PFSK-1 (cell line): Measurements from ENCODE around the gene CDK16.

Experiments
- FOXP2 ChIP-seq: optimal IDR thresholded peaks from 2 replicates; pipeline ENCODE3; 2011; ENCODE audit warnings: borderline replicate concordance, control low read depth, inconsistent platforms; ENCODE audit not compliant: insufficient read depth; ENCODE audit errors: extremely low read length, extremely low read depth
- POLR2AphosphoS5 ChIP-seq: IDR thresholded peaks from 2 replicates; pipeline ENCODE4 v1.6.1; 2012; ENCODE audit warnings: low read depth, mild to moderate bottlenecking, control low read depth, low read length, moderate library complexity
- REST ChIP-seq, 2 experiments: IDR thresholded peaks; 2 replicates each; pipeline versions ENCODE4 v1.6.1 to v1.8.0; 2011 to 2012; ENCODE audit warnings: low read depth in 2 of 2, low read length in 2 of 2, control low read depth in 1 of 2, inconsistent platforms in 1 of 2, mild to moderate bottlenecking in 1 of 2, moderate library complexity in 1 of 2; ENCODE audit not compliant: insufficient read depth in 1 of 2
- SIN3A ChIP-seq: IDR thresholded peaks from 2 replicates; pipeline ENCODE4 v1.6.1; 2012; ENCODE audit warnings: mild to moderate bottlenecking, low read length, moderate library complexity, borderline replicate concordance; ENCODE audit not compliant: insufficient read depth
- TAF1 ChIP-seq: IDR thresholded peaks from 2 replicates; pipeline ENCODE4 v1.6.1; 2012; ENCODE audit warnings: low read length, control low read depth, borderline replicate concordance; ENCODE audit not compliant: insufficient read depth

The CDK16 gene

GRCh38 chrX:47171996-47172395 is 46.5 kb upstream of the CDK16 start:
- TF ChIP-seq REST (IDR thresholded peaks at IDR 0.05; ENCODE audit: insufficient read depth in 1 of 2, low read depth in 2 of 2, low read length in 2 of 2) (no peak), FOXP2 (no peak), TAF1 (no peak), POLR2AphosphoS5 (no peak), SIN3A (no peak)

DNA sequence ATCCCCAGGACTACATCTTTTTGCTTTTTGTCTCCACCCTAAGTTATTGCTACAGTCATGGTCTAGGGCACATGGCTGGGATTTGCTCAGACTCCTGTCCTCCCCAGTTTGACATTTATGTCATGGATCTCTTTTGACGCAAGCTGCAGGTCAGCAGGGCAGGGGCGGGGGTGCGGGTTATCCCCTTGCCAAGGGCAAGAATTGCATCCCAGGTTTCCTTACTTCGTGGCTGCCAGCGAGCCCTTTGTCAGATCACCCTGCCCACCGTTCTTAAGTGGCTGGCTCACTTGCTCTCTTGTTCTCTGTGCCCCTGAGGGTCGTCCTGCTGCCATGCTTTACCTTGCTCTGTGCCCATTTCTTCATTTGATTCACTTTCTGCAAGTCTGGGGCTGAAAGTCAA is 45.9 kb upstream of the CDK16 start:
- TF ChIP-seq POLR2AphosphoS5 (no peak), REST (IDR thresholded peaks at IDR 0.05; ENCODE audit: insufficient read depth in 1 of 2, low read depth in 2 of 2, low read length in 2 of 2) (no peak)

- TF ChIP-seq REST (IDR thresholded peaks at IDR 0.05; ENCODE audit: insufficient read depth in 1 of 2, low read depth in 2 of 2, low read length in 2 of 2) (no peak), TAF1 (no peak), SIN3A (no peak), POLR2AphosphoS5 (no peak), FOXP2 (no peak)
These were observed 45.3 kb upstream of the CDK16 start for GRCh38 chrX:47172971-47173792.

DNA sequence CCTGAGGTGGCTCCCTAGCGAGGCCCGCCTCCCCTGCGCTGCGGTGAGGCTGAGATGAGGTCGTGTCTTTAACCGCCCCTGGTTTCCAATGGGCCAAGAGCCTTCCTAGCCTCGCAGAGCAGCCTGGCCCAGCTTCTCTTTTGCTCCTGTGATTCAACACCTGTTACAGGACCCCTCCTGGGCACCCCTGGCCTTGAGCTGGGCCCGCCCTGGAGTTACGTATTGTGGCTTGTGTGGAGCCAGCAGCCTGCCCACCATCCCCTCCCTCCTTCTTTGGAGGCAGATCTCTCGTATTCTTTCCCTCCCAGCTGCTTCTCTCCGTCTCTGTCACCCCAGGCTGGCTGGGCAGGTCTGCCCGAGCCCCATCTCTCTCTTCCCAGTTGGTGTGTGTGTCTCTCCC is 44.1 kb upstream of the CDK16 start:
- no peak for TF ChIP-seq POLR2AphosphoS5
- TF ChIP-seq FOXP2, result no peak
- no peak for TF ChIP-seq SIN3A
- TF ChIP-seq TAF1, result no peak
- no peak for TF ChIP-seq REST (IDR thresholded peaks at IDR 0.05; ENCODE audit: insufficient read depth in 1 of 2, low read depth in 2 of 2, low read length in 2 of 2)

GRCh38 chrX:47174846-47175587 is 43.5 kb upstream of the CDK16 start:
- TF ChIP-seq SIN3A (no peak), TAF1 (no peak), POLR2AphosphoS5 (no peak), REST (IDR thresholded peaks at IDR 0.05; ENCODE audit: insufficient read depth in 1 of 2, low read depth in 2 of 2, low read length in 2 of 2) (no peak), FOXP2 (no peak)
